ENCODE data around the gene ZNF316.

Gene ZNF316

DNA sequence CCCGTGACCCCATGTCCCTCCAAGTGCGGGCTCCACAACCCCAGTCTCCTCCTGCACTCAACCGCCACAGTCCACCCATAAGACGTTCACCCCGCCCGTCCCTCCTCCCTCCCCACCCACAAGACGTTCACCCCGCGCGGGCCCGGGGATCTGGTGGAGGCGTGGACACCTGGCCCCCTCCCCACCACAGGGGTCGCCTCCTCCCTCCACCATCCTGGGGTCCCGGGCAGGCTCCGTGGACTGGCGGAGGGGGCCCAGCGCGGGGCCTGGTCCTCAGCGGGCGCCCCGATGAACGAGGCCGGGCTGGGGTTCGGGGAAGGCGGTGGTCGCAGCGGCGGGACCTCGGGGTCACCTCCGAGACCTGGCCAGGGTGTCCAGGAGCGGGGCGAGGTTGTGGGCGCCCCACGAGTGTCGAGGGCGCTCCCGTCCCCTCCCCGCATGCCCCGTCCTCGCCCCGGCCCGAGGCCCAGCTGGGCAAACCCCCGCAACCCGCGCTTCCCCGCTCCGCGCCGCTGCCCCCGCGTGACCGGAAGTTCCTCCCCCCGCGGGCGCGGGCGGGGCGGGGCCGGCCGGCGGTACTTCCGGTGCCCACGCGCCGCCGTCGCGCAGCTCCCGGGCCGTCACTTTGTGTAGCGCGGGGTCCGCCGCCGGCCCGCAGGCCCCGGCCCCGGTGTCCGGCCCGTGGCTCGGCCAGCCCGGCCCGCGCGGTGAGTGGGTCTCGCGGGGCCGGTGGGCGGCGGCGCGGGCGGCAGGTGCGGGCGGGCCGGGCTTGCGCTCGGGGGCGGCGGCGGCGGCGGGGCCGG lies at the start of gene ZNF316:
ZNF316 (plus strand) TSS at position 578 of the 803 bp plus-strand sequence. CDS start 5,092 bp downstream, outside the sequence.
- peak; percentile 98 for DNase-seq (ENCODE audit: low spot score)

DNA sequence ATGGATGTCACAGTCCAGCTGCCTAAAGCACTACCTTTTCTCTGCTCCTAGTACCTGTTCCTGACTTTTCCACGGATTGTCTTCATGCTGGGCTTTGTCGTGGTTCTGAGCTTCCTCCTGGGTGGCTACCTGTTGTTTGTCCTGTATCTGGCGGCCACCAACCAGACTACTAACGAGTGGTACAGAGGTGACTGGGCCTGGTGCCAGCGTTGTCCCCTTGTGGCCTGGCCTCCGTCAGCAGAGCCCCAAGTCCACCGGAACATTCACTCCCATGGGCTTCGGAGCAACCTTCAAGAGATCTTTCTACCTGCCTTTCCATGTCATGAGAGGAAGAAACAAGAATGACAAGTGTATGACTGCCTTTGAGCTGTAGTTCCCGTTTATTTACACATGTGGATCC lies 48.6 kb upstream of the ZNF316 start:
- DNase-seq (ENCODE audit: low spot score), result no peak

DNA sequence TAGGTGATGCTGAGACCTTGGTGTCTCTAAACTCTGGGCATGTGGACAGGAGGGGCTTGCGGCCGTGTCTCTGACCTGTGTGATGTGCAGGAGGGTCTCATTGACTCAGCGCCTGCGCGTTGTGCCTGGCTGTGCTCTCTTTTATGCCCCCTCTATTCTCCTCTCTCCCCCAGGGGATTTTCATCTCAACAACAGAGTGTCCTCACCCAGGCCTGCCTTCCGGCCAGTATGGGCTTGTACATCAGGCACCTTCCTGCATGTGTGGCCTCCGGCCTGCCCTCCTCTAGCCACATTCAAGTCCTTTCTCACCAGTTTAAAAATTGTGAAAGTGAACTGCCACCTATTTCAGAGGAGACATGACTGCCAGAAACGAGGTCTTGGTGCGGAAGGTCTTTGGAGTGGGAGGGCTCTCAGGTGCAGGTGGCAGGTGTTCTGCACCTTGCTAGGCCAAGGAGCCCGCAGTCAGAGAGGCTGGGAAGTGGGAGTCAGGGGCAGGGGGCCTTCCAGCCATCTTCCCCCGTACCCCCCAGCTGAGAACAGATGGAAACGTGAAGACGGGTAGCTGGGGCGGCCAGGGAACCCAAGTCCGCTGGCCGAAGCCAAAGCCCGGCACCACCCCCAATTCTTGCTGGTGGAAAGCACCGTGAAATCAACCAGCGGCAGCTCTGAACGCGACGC lies 47.8 kb upstream of the ZNF316 start:
- no peak for DNase-seq (ENCODE audit: low spot score)

DNA sequence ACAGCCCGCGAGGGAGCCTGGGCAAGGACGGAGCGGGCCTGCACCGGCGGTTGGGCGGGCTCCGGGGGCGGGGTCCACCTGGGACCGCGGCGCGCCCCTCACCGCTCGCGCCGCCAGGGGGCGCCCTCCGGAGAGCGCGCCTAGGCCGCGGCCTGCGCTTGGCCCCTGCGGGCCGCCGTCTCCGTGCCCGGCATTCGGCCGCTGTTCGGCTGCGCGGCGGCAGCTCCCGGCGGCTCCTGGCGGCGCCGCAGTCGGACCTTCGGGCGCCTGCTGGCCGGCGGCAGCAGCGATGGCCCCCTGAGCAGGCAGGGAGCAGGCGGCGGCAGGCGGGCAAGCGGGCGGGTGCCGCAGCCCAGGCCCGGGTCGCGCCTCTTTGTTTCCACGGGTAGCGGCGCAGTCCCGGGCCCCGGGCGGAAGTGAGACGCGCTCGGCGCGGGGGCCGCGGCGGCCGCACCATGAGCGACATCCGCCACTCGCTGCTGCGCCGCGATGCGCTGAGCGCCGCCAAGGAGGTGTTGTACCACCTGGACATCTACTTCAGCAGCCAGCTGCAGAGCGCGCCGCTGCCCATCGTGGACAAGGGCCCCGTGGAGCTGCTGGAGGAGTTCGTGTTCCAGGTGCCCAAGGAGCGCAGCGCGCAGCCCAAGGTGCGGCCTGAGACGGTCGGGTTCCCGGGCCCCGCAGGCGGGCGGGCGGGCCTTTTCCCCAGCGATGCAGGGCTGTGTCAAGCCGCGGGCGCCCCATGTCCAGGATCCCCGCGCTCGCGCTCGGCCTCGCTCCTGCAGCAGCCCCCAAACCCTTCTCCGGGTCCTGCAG lies 47.1 kb upstream of the ZNF316 start, which contains the start of gene INTS15:
INTS15 (plus strand) TSS at position 193 of the 816 bp plus-strand sequence; CDS start at position 456, 263 bp downstream.
- peak; percentile 97 for DNase-seq (ENCODE audit: low spot score)

DNA sequence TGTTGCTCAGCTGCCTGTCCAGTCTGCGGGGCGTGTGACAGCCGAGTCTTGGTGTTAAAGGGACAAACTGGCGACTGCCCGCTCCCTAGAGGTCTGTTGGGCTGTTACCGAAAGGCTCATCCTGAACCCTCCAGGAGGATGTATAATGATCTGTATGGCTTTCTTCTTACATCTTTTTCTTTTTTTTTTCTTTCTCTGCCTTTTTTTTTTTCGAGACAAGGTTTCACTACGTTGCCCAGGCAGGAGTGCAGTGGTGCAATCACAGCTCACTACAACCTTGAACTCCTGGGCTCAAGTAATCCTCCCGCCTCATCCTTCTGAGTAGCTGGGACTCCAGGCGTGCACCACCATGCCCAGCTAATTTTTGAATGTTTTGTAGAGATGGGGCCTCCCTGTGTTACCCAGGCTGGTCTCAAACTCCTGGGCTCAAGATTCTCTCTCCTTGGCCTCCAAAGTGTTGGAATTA lies 46.4 kb upstream of the ZNF316 start:
- no peak for DNase-seq (ENCODE audit: low spot score)

DNA sequence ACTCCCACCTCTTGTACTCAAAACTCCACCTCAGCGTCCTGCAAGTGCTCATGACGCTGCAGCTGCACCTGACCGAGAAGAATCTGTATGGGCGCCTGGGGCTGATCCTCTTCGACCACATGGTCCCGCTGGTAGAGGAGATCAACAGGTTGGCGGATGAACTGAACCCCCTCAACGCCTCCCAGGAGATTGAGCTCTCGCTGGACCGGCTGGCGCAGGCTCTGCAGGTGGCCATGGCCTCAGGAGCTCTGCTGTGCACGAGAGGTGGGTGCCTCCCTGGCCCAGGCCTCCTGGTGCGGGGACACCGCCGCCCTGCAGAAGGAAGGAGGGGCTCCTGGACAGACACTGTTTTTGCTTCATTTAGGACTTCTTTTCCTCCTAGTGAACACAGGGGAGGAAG lies 37.0 kb upstream of the ZNF316 start:
- DNase-seq (ENCODE audit: low spot score), result no peak

DNA sequence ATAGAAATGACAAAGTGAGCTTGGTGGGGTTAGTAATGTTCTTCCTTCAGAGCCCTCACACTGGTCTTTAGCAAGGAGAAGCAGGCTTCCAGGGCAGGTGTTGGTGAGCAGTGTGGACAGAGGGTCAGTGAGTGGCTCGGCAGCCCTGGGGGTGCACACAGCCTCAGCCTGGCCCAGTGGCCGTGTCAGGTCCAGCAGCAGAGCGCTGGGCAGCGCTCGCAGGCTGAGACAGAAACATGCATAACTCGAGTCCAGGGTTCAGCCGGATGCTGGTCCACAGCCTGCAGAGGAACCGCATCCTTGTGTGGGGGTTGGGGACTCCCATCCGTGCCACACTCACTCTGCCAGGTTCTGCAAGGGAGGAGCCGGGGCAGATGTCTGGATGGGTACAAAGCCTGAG lies 32.7 kb upstream of the ZNF316 start:
- DNase-seq (ENCODE audit: low spot score), result no peak

DNA sequence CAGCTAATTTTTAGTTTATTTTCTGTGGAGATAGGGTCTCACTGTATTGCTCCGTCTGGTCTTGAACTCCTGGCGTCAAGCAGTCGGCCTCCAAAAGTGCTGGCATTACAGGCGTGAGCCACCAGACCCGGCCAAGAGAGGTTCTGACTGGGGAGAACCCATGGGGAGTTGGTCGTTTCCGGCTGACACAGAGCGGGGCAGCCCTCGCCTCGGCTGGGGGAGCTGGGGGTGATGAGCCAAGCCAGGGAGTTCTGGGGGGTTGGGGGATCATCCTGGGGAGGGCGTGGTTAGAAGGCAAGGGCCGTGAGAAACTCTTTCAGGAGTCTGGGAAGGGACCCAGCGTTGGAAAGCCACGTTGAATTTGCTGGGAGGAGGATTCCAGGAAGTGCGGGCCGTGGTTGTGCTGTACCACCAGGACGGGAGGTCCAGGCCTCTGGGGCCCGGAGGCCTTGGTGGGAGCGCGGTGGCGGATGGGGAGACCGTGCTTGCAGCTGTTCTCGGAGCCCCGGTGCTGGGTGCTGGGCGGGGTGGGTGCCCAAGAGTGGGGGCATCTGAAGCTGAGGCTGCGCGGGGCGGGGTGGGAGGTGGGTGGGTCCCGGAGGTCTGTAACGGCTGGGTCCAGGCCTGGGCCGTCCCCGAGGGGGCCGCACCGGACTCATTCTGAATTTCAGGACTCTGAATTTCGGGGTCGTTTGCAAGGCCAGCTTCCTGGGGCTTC lies 30.1 kb upstream of the ZNF316 start:
- DNase-seq (ENCODE audit: low spot score), result no peak

DNA sequence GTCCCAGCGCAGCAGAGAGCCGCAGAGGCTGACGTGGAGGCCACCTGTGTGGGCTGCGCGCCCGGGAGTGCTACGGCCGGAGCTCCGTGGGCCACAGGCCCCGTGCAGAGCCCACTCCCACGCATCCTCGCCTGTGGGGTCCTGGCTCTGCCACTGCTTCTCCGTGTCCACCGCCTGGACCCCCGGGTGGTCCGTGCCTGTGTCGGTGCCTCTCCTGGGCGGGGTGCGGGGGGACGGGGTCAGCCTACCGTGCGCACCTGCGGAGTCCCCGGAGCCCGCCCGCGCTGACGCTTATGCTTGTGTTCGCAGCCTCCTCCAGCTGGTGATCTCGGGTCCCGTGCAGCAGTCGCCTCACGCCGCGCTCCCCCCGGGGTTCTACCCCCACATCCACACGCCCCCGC lies 29.5 kb upstream of the ZNF316 start:
- DNase-seq (ENCODE audit: low spot score), result no peak

DNA sequence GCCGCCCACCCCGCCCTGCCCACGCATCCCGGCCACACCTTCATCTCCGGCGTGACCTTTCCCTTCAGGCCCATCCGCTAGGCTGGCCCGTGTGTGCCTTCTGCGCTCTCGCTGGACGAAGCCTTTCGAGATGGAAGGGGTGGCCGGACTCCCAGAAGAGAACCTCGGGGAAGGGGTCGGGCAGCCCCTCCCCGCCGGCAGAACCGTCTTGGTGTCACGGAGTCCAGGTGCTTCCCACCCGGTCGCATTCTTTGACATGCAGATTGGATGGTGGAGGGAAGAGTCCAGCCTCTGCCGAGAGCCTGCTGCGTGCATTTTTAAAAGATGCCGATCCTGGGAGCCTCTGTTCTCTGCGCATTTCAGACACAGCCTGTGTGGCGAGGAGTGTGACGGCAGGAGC lies 29.0 kb upstream of the ZNF316 start:
- no peak for DNase-seq (ENCODE audit: low spot score)

DNA sequence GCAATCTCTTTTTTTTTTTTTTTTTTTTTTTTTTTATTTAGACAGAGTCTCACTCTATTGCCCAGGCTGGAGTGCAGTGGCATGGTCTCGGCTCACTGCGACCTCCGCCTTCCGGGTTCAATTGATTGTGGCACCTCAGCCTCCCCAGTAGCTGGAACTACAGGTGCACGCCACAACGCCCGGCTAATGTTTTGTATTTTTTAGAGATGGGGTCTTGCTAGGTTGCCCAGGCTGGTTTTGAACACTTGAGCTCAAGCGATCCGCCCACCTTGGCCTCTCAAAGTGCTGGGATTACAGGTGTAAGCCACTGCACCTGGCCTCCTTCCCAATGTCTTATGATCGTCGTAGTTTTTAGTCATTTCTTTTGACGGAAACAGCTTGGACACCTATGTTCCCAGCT lies 28.3 kb upstream of the ZNF316 start:
- DNase-seq (ENCODE audit: low spot score), result no peak

DNA sequence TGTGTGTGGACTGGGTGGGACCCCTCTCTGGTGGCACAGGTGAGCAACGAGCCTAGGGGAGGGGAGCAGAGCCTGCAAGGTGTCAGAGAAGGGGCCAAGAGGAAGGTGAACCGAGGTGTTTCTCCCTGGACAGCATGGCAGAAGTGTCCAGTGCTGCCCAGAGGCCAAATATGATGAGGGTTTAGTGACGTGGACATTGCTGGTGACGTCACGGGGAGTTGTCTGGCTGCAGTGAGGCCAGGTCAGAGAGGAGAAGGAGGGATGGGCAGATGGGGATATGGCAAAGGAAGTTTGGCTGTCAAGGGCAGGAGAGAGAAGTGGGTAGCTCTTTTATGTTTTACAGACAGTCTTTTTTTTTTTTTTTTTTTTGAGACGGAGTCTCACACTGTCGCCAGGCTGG lies 24.3 kb upstream of the ZNF316 start:
- DNase-seq (ENCODE audit: low spot score), result no peak

DNA sequence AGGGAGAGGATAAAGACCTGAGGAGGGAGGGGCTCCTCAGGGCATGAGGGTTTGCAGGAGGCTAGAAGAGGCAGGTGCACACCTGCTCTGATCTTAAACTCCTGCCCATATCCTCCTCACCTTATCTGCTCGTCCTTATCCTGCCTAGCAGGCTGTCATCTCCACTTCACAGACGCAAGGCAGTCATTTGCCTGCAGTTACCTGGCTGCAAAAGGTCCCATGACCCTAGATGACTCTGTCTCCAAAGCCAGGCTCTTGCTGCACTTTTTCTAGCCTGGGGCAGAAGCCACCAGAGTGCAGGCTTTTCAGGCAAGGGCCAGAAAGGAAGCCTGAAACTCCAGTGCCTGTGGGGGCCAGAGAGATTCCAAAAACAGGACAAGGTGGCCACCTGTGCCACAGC lies 23.4 kb upstream of the ZNF316 start:
- DNase-seq (ENCODE audit: low spot score), result no peak

DNA sequence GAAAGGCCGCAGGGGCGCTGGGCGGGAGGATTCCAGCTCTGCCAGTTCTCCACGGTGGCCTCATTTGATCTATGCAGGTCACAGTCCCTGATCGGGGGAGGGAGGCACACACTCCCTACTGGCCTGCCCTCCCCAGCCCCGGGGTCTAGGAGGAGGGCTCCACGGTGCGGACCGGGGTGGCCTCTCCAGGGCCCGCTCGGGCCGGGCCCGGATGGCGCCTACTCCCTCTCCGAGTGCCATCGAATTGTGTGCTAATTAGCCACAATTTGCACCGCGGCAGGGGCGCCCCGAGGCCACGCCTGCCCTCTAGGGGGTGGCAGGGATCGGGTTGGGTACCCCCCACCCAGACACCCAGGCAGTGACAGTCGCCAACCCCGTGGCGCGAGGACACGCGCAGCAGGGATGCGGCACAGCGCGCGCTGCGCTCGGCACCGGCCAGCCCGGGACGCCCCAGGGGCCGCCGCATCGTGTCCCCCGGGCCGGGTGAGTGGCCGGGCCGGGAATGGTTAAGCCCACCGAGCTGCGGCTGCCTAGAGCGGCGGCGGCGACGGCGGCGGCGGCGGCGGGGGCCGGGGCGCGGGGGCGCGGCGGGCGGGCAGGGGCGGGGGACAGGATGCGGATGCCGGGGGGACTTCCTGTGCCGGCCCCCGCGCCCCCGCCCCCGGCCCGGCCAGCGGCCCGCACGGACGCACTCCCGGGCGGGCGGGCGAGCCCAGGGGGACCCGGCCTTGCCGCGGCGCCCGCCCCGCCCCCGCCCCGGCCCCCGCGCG lies 22.0 kb upstream of the ZNF316 start, which contains the start of gene ZNF853:
ZNF853 (plus strand) TSS at position 658 of the 770 bp plus-strand sequence. CDS start 565 bp downstream, outside the sequence.
- no peak for DNase-seq (ENCODE audit: low spot score)

DNA sequence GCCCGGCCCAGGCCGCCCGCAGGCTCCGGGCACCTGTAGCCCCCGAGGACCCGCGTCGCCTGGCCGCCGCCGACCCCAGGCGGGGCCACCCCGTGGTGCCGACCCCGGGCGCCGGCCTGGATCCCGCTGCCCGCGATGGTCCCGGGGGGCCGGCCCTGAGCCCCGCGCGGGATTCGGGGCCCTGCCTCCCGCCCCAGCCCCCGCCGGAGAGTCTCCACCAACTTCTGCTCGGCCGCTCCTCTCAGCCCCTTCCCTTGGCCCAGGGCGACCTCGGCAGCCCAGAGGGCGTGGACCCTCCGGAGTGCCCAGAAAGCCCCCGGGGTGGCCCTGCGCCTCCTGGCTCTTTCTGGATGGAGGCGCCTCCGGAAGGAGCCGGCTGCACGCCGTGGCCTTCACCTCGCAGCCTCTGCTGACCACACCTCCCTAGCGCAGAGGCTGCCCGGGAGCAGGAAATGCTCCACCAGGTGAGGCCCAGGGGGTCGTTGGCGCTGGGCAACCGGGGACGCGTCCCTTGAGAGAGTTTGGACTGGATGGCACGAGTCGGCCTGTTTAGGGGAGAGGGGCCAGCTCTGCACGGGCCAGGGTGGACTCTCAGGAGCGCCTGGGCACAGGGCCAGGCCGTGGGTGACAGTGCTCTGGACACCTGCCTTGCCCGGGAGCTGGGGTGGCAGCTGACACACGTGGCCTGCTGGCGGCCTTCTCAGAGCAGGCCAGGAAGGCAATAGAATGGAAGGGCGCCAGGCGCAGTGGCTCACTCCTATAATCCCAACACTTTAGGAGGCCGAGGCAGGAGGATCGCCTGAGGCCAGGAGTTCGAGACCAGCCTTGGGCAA lies 21.2 kb upstream of the ZNF316 start:
- DNase-seq (ENCODE audit: low spot score), result no peak

DNA sequence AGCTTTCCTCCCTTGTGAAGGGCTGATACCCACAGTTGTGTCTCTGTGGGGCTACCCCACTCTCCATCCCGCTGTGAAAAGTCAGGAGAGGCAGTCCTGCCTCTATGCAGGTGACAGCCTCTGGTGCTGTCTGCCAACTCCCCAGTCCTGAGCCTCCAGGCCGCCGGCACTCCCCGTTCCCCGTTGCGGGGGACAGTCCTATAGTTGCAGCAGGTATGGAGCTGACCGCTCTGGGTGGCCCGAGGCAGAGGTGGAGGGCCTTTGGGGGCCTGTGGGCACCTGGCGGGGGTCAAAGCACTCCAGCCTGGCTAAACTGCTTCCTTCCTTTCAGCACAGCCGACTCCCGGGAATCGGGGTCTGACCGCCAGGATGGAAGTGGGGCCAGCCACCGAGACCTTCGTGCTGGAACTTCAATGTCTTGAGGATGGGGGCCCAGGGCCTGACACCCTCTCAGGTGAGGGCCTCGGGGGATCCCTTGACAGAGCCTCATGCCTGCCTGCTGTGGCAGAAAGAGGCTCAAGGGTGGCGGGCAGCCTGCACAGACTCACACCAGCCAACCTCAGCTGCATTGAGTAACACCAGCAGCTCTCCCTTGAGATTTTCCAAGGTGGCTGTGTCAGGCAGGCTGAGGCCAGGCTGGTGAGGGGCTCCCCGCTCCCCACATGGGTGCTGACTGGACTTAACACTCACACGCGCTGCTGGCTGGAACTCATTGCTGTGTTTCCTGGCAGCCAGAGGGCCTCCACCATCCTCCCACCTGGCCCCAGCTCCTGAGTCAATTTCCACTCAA lies 20.1 kb upstream of the ZNF316 start:
- no peak for DNase-seq (ENCODE audit: low spot score)

DNA sequence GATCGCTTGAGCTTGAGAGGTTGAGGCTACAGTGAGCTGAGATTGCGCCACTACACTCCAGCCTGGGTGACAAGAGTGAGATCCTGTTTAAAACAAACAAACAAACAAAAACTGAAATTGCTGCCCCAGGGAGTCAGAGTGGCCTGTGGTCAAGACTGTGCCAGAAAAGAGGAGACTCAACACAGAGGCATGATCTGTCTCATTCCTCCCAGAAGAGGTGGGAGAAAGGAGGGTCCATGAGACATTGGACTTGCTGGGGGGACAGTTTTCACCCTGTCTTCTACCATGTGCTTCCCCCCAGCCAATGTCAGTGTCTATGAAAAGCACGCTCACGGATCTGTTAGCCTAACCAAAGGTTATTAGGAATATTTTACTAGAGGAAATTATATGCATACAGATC lies 18.5 kb upstream of the ZNF316 start:
- no peak for DNase-seq (ENCODE audit: low spot score)

DNA sequence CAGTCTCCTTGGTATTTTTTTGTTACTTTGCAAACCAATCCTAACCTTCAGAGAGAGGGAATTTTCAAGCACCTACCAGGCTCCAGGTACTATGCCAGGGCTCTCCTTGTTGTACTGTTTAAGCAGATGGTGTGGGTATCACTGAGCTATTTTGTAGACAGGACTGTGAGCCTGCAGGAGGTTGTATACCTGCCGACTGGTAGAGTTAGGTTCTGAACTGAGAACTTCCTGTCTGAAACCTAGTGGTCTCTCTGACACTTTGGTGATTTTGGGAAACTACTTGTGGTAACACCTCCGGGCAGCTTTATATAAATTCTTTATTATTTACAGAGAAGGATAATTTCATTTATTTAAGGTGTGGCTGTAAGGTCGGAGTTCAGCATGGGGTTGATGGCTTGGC lies 17.2 kb upstream of the ZNF316 start:
- no peak for DNase-seq (ENCODE audit: low spot score)
